ENCODE measurements around the gene FST.

GRCh38 chr5:53464722-53465121 is 15.7 kb upstream of the FST start:
- TF ChIP-seq POLR2AphosphoS5 (IDR thresholded peaks at IDR 0.05) (no peak), CTCF (IDR thresholded peaks at IDR 0.05) (no peak), POLR2A (IDR thresholded peaks at IDR 0.05) (no peak)

Data from prostate gland (tissue), 2 donors.